K562 (cell line): ENCODE data around the gene ZC3H13. TPM values are rescaled to one million over a fixed set of nuclear protein-coding genes. Genes with fewer than 3 reads are reported as not detected.

Experiments used
- BCOR ChIP-seq: fragments of 450-650 bp; IDR thresholded peaks from 2 replicates; pipeline ENCODE4 v1.6.1; 2016
- GMEB1 ChIP-seq: fragments of 250-450 bp; sonication (Bioruptor Pico); IDR thresholded peaks from 2 replicates; pipeline ENCODE4 v1.4.0; 2020; ENCODE audit warnings: mild to moderate bottlenecking
- GTF2E2 ChIP-seq: fragments of 200-800 bp; sonication (Bioruptor generic); IDR thresholded peaks from 2 replicates; pipeline ENCODE4 v1.6.1; 2016; ENCODE audit warnings: missing genetic modification characterization, missing compliant biosample characterization
- HES1 ChIP-seq: fragments of 450-650 bp; IDR thresholded peaks from 2 replicates; pipeline ENCODE4 v1.6.1; 2016; ENCODE audit warnings: low read depth, mild to moderate bottlenecking, moderate library complexity
- MCM3 ChIP-seq: fragments of 450-650 bp; IDR thresholded peaks from 2 replicates; pipeline ENCODE4 v1.6.1; 2016
- MED1 ChIP-seq: sonication (generic); formaldehyde crosslinking; IDR thresholded peaks from 2 replicates; pipeline ENCODE4 v1.8.1; 2023; ENCODE audit warnings: missing genetic modification reagents, borderline replicate concordance
- MYC ChIP-seq, 2 experiments: fragments of 250-450 bp in 1 of 2; sonication (Bioruptor Pico) in 1 of 2; IDR thresholded peaks; 2 replicates each; pipeline versions ENCODE4 v1.5.1 to v1.6.1; 2012 to 2021; ENCODE audit warnings: low read depth in 2 of 2, borderline replicate concordance in 1 of 2, improper control_type of control experiment in 1 of 2, low read length in 1 of 2, mild to moderate bottlenecking in 1 of 2, moderate library complexity in 1 of 2
- NFATC3 ChIP-seq: fragments of 450-650 bp; IDR thresholded peaks from 2 replicates; pipeline ENCODE4 v1.6.1; 2017; ENCODE audit warnings: mild to moderate bottlenecking
- NFIX ChIP-seq: fragments of 250-450 bp; sonication (Bioruptor Pico); IDR thresholded peaks from 2 replicates; pipeline ENCODE4 v1.4.0; 2020; ENCODE audit warnings: low read depth, mild to moderate bottlenecking, moderate library complexity
- PCBP1 ChIP-seq: fragments of 200-400 bp; formaldehyde crosslinking; IDR thresholded peaks from 2 replicates; pipeline ENCODE4 v1.6.1; 2018; ENCODE audit warnings: mild to moderate bottlenecking, low read depth, low read length; ENCODE audit not compliant: poor library complexity, severe bottlenecking
- PHB ChIP-seq: fragments of 250-450 bp; sonication (Bioruptor Pico); IDR thresholded peaks from 2 replicates; pipeline ENCODE4 v1.5.0; 2021
- POLR2AphosphoS5 ChIP-seq: IDR thresholded peaks from 2 replicates; pipeline ENCODE4 v1.6.1; 2011; ENCODE audit warnings: mild to moderate bottlenecking, low read depth, low read length, moderate library complexity; ENCODE audit not compliant: control insufficient read depth, insufficient read depth
- POLR3G ChIP-seq: IDR thresholded peaks from 2 replicates; pipeline ENCODE4 v1.6.1; 2011; ENCODE audit not compliant: insufficient read length, insufficient replicate concordance; ENCODE audit errors: extremely low read depth
- SETDB1 ChIP-seq: IDR thresholded peaks from one replicate; pipeline ENCODE4 v1.6.1; 2012; ENCODE audit warnings: low read length, control low read depth, inconsistent platforms
- TAF15 ChIP-seq: fragments of 200-400 bp; formaldehyde crosslinking; IDR thresholded peaks from 2 replicates; pipeline ENCODE4 v1.6.1; 2017; ENCODE audit warnings: mild to moderate bottlenecking, low read depth, low read length, moderate library complexity
- TAF9B ChIP-seq: fragments of 450-650 bp; IDR thresholded peaks from 2 replicates; pipeline ENCODE4 v1.6.1; 2018; ENCODE audit warnings: mild to moderate bottlenecking; ENCODE audit not compliant: partially characterized antibody
- USF1 ChIP-seq: sonication (generic); formaldehyde crosslinking; IDR thresholded peaks from 2 replicates; pipeline ENCODE4 v1.9.0; 2022; ENCODE audit warnings: mild to moderate bottlenecking, missing genetic modification reagents
- ZNF140 ChIP-seq: fragments of 250-450 bp; sonication (Bioruptor Pico); IDR thresholded peaks from 2 replicates; pipeline ENCODE4 v1.8.0; 2021; ENCODE audit warnings: moderate library complexity, mild to moderate bottlenecking, inconsistent platforms
- ZNF699 ChIP-seq: fragments of 250-450 bp; sonication (Bioruptor Pico); IDR thresholded peaks from 2 replicates; pipeline ENCODE4 v1.8.0; 2021; ENCODE audit warnings: mild to moderate bottlenecking, moderate library complexity; ENCODE audit not compliant: insufficient replicate concordance
- ZNF785 ChIP-seq: fragments of 250-450 bp; sonication (Bioruptor Pico); IDR thresholded peaks from 2 replicates; pipeline ENCODE4 v1.4.0; 2020; ENCODE audit warnings: mild to moderate bottlenecking
- ZNF830 ChIP-seq: fragments of 250-450 bp; sonication (Bioruptor Pico); IDR thresholded peaks from 2 replicates; pipeline ENCODE4 v1.5.0; 2021; ENCODE audit warnings: mild to moderate bottlenecking
- ZZZ3 ChIP-seq: fragments of 450-650 bp; IDR thresholded peaks from 2 replicates; pipeline ENCODE4 v1.6.1; 2016; ENCODE audit warnings: antibody characterized with exemption, mild to moderate bottlenecking, moderate library complexity
- polyA plus RNA-seq, 8 experiments: library from polyadenylated mRNA; depleted of rRNA in 4 of 8; stranded (reverse) in 5 of 8; unstranded in 3 of 8; fragments of >200 nt; fragmentation: Nextera tagmentation in 2 of 8; fragmentation: Illumina TruSeq in 1 of 8; extraction: Ambion mirVana in 2 of 8; extraction: Trizol in 1 of 8; gene quantifications; 2 replicates each; pipeline versions ENCODE4 v1.2.1 to v1.2.3, GENCODE V29; 2011 to 2014; ENCODE audit warnings: inconsistent platforms in 1 of 8, missing spikeins in 1 of 8
- total RNA-seq, 7 experiments: library from RNA; depleted of rRNA in 6 of 7; stranded (reverse); fragments of >200 nt in 6 of 7; fragmentation: Illumina TruSeq in 2 of 7; extraction: Trizol in 2 of 7; gene quantifications; 2 replicates each; pipeline versions ENCODE4 v1.2.1 to v1.2.3, GENCODE V29; 2011 to 2021; ENCODE audit warnings: low replicate concordance in 1 of 7
- TF ChIP-seq, protein P1 (sequence below): fragments of 250-450 bp; sonication (Bioruptor Pico); IDR thresholded peaks from 2 replicates; pipeline ENCODE4 v1.5.0; 2020; ENCODE audit warnings: mild to moderate bottlenecking, borderline replicate concordance

ZC3H13 gene
- total and polyA plus RNA-seq, 9 of the 15 experiments (the other 6 are each of a cell fraction or from before 2014, with no cell fraction given): 4.9 to 27.6 (median 12.1) TPM

GRCh38 chr13:46052319-46053161 is at the start of gene ZC3H13 (continued):
- TF ChIP-seq USF1: no peak
- no peak for TF ChIP-seq NFIX (CRISPR knock-in tag)
- TF ChIP-seq ZNF830 (CRISPR knock-in tag): no peak
- TF ChIP-seq, protein P1, sequence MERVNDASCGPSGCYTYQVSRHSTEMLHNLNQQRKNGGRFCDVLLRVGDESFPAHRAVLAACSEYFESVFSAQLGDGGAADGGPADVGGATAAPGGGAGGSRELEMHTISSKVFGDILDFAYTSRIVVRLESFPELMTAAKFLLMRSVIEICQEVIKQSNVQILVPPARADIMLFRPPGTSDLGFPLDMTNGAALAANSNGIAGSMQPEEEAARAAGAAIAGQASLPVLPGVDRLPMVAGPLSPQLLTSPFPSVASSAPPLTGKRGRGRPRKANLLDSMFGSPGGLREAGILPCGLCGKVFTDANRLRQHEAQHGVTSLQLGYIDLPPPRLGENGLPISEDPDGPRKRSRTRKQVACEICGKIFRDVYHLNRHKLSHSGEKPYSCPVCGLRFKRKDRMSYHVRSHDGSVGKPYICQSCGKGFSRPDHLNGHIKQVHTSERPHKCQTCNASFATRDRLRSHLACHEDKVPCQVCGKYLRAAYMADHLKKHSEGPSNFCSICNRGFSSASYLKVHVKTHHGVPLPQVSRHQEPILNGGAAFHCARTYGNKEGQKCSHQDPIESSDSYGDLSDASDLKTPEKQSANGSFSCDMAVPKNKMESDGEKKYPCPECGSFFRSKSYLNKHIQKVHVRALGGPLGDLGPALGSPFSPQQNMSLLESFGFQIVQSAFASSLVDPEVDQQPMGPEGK (CRISPR knock-in tag): no peak
- TF ChIP-seq MCM3: no peak
- TF ChIP-seq POLR2AphosphoS5: peak; percentile 55; the same call in 1 of the 2 replicates
- TF ChIP-seq BCOR: peak; percentile 66
- TF ChIP-seq PCBP1: no peak
- TF ChIP-seq GTF2E2 (tag): peak; percentile 64
- peak; percentile 65 for TF ChIP-seq TAF9B
- no peak for TF ChIP-seq ZNF140 (CRISPR knock-in tag)
- no peak for TF ChIP-seq TAF15
- peak; percentile 61; the same call in 1 of the 2 replicates for TF ChIP-seq MYC (IDR thresholded peaks at IDR 0.05; ENCODE audit: low read depth, low read length)
- TF ChIP-seq MYC (CRISPR knock-in tag; IDR thresholded peaks at IDR 0.05; ENCODE audit: borderline replicate concordance, low read depth): no peak
- no peak for TF ChIP-seq MED1 (CRISPR knock-in tag)
- TF ChIP-seq ZNF785: no peak
- TF ChIP-seq GMEB1 (CRISPR knock-in tag): peak; percentile 30; the same call in 1 of the 2 replicates
- peak; percentile 73; the same call in 1 of the 2 replicates for TF ChIP-seq ZZZ3
- no peak for TF ChIP-seq ZNF699 (CRISPR knock-in tag)
- no peak for TF ChIP-seq NFATC3
- no peak for TF ChIP-seq HES1
- TF ChIP-seq POLR3G: no peak
- TF ChIP-seq PHB (CRISPR knock-in tag): no peak
- TF ChIP-seq SETDB1: no peak
